GM19467 (cell line): ENCODE results near the gene ABI3BP.

Source experiments
- ATAC-seq: cut with Tn5 transposase; IDR thresholded peaks from one replicate; pipeline ENCODE4 v1.9.1; 2021; ENCODE audit warnings: mild to moderate bottlenecking, moderate library complexity; ENCODE audit not compliant: unreplicated experiment

Gene ABI3BP

DNA sequence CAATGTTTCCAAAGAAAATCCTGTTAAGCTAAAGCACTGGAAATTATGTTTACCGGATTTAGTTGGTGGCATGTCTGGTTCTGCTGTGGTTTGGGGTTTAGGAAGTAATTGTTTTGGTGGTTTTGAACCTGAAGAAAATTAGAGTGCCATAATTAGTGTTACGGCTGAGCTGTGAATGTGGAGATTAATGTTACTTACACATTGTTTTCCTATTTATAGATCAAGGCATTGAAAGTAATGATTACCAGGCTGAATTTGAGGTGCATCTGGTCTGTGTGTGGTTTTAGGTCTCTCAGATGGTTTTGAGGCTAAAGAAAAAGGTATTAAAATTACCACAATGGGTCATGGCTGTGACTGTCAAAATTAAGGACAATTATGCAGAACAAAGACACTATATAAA is 155.1 kb downstream of the ABI3BP start:
- ATAC-seq, result no peak

DNA sequence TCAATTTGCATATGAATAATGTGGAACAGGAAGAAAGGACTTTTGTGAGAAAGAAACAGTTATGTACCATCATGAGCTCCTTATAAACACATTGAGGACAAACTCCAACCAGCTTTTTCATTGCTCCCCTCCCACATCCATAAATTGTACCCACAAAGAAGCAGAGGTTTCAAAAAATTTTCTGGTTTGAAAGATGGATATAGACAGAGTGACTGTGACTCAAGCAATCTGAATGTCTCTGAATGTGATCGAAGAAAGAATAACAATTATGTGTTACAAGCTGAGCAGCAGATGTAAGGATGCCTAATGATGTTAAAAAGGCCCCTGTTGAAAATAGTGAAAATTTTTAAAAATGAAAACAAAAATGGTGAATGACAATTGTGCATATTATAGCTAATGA is 156.6 kb downstream of the ABI3BP start:
- no peak for ATAC-seq

DNA sequence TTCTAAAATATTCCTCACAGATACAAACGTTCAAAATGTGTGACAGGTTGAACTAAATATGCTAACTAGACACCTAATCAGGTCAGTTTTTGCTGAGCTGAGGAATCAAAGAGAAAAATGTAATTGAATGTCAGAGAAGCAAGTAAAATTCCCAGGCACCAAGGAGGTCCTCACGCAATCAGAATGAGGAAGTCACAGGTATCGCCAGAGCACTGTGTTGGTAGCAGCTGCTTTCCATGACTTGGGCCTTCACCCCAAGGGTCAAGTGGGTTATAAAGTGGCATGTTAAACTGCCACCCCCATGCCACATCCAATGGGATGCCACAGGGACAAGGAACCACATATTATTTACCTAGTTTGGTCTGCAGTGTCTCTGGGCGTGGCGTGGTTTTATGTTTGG is 158.9 kb downstream of the ABI3BP start:
- no peak for ATAC-seq

DNA sequence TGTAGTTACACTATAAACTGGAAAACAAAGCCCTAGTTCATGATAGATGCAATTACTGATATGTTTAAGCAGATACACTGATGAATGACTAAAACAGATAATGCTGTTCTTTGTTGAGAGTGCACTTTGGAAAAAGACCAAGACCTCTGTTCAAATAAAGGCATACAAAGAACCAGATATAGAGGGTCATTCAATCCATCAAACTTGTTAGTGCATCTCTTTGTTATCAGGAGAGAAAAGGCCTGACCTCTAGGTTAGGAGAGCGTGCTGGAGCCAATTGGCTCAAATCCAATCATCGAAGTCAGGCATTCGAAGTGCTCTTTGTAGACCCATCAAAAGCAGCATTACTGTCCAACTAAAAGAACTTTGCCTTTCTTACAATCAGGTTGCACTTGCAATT is 159.7 kb downstream of the ABI3BP start:
- no peak for ATAC-seq

DNA sequence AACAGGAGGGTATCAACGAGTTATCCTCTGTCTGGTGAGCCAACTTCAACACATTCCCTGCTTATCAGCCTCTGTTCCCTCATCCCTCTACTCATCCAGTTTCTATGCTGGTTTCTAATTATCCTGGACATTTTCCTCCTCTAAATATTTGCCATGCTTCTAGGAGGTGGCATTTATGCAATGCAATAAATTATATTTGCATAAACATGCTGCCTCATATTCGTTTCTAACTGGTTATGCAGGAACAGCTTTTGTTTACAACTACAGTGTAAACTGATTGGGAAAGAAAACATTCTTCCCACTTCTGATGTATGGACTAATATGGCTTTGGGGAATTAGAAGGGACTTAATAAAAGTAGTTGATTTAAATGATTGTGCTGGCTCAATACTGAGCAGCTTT is 161.6 kb downstream of the ABI3BP start:
- no peak for ATAC-seq

DNA sequence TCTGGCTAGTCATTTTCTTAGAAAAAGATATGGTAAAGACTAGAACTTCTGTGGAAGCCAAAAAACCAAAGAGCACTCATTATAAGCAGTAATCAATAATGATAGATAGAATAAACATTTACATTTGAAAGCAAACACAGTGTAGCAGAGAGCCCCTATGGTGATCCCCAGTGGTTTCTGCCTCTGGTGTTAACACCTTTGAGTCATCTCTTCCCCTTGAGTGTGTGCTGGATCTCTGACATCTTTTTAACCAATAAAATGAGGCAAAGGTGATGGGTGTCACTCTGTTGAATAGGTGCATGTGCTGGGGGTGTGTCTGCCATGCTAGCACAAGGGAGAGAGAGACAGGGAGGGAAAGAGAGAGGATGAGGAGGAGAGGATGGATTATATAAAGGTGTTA is 162.3 kb downstream of the ABI3BP start:
- no peak for ATAC-seq

DNA sequence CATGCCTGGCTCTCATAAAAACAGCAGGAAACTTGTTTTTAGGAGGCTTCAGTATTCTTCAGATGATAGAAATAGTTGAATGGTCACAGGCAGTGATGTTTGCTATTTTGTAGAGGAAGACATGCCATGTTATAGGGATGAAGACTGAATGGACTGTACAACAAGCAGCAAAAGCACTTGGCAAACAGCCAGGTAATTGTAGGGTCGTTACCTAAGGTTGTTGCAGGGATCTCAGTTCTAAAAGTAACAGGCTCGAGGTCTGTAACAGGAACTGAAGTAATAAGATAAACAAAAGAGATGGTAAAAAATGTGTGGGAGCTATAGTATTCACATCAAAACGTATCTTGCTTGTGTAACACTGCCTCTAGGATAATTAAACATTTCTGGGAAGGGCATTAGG is 167.6 kb downstream of the ABI3BP start:
- ATAC-seq, result no peak

DNA sequence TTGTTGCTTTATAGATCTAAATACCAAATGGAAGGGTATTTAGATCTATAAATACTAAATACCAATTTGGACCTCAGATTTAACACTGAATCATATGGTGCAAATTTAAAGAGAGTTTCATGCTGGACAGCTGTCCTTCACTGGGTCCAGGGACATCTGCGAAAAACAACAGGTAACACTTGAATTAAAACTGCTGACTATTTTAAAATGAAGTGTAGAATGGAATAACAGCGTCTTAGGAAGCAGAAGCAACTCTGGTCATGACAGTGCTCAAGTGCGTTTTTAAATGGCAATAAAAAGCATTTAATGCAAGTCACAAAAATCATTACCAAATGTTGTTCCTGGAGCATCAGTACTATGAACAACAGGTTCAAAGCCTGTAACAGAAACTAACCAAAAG is 177.6 kb downstream of the ABI3BP start:
- ATAC-seq, result no peak

DNA sequence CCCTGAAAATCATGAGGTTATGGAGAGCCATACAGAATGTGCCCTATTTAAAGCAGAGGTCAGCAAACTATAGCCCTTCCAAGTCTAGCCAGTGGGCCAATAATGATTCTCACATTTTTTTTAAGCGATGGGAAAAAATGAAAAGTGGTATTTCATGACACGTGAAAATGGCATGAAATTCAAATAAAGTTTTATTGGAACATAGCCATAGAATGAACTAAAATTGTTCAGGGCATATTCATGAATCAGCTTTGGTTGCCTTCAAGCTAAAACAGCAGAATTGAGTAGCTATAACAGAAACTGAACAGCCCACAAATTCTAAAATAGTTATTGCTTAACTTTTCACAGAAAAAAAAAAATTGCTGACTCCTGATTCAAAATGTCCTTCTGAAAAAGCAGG is 179.4 kb downstream of the ABI3BP start:
- ATAC-seq, result no peak

DNA sequence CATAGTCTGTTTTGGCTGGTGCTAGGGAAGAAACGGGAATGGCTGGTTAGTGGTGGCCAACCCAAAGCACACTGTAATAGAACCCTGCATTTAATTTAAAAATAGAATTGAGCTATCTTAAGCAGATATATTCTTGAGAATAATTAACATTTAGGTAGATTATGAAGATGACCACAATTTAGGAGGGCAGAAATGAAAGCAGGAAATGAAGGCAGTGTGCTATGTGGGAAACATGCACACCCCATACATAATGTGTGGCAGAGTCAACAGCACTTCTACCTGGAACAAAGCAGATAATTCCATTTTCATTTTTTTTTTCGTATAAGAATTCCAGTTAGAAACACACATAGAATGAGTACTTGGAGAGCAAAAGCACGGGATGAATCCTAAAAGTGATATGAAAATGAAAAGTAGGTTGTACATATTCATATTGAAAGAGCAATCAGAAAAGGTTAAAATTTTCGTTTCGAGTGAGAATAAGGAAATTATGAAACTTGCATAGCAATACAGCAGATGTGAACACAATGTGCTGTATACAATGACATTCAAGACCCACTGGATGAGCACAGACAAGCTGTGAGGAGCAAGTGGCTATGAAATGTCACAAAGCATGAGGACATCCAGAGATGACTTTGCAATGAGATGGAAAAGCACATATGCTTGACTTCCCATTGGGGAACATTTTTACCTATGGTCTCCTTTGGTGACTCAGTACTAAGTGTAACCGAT is 181.3 kb downstream of the ABI3BP start:
- no peak for ATAC-seq

DNA sequence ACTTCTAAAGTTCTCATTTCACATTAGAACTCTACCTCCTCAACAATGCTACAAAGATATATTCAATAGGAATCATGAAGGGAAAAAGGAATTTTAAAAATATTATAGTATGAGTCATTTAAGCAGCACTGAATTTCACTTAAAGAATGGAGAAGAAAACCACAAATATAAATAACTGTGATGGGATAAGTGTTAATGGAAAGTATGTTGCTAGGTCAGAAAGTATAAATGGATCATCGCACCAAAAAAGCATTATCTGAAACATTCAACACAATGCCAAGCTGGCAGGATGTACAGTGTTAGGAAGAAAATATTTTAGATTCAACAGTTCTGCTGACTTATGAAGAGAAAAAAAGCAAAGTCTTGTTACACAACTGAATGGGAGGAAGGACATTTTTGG is 182.6 kb downstream of the ABI3BP start:
- ATAC-seq, result no peak

DNA sequence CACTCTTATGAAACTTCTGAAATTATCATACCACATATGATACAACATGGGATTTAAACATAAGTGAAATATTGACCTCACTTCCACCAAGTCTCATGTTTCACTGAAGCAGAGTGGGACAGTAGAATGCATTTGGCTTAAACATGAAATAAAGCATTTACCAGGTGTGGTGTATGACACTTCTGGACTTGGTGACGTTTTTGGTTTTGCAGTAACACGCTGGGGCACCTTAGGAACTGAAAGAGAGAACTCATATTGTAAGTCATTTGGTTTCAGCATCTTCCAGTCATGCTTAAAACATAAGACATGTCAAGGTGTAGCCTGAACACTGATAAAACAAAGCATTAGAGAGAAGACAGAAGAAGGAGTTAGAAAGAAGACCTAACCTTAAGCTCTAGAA is 188.6 kb downstream of the ABI3BP start:
- ATAC-seq, result no peak

DNA sequence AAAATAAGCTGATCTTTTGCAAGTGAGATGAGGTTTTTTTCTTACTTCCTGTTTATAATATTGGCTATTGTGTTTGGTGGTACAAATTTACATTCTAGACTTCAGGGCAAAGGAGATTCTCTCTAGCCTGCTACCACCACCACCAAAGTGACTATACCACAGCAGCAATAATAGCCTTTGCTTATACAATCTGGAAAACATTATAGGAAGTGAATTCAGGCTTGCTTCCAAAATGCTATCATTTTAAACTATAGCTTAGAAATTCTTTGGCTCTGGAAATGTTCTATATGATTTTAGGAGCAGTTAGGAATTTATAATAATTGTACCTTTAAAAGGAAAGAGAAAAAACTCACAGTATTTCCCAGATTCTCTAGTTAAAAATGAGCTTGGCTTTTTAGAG is 189.5 kb downstream of the ABI3BP start:
- ATAC-seq, result no peak

DNA sequence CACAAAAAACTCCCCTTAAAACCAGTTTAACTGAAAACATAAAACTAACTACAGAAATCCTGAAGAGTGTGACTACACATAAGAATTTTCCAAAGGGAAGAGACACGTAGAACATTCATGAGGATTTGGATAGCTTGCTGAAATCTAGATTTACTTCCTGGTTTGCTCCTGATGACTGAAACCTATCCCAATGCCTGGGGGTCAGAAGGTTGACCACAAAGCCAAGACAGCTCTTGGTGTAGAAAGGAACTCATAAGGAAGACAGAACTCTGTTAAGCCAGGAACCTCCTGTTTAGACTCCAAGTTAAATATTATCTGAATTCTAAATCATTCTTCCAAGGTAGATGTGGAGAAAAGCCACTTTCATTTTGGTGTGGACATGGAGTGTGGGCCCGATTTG is 191.1 kb downstream of the ABI3BP start:
- no peak for ATAC-seq

DNA sequence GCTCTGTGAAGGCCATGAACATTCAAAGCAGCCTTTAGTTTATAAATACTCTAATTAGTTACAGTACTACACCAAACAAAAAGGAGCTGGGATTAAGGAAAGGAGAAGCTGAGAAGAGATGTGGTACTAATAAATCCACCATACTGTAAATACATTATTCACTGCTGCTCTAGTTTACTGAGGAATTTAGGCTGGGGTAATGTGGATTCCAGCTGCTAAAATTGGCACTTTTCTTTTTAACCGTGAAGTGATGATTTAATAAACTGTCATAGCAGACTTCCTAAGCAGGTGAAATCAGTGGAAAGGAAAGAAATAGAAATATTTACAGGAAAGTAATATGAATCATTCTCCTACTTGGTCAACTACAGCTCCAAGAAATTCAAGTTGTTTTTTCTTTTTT is 195.2 kb downstream of the ABI3BP start:
- ATAC-seq, result no peak

DNA sequence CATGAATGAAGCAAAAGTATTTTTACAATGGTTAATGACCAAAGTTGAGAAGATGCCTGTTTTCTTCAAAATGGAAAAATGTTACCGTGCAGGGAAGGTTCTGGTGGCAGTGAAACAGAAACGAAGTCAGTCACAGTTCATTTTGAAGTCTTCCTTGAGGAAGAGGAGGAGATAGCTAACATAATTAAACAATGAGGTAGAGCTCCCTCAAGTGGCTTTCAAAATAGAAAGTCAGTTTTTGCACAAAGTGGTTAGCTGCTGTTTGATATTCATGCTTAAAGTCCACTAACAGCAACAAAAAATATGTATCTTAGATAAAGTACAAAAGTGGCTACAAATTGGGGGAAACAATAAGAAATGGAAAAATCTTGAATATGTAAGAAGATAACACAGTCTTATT is 196.7 kb downstream of the ABI3BP start:
- no peak for ATAC-seq

DNA sequence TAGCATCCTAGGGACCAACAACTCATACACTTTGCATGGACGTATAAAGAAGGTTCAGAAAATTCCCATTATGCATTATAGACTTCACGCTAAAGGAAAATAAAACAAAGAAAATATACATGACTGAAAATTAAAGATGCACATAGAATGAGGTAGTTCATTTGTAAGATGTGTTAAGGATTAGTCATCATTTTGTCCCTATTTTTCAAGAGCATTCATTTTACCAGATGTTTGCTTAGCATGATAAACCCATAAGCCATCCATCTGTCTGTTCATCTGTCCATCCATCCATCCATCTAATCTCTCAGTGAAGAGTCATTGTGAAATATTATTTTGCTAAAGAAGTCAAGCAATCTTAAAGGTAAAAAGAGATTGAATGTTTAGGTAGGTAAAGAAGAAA is 203.6 kb downstream of the ABI3BP start:
- no peak for ATAC-seq

DNA sequence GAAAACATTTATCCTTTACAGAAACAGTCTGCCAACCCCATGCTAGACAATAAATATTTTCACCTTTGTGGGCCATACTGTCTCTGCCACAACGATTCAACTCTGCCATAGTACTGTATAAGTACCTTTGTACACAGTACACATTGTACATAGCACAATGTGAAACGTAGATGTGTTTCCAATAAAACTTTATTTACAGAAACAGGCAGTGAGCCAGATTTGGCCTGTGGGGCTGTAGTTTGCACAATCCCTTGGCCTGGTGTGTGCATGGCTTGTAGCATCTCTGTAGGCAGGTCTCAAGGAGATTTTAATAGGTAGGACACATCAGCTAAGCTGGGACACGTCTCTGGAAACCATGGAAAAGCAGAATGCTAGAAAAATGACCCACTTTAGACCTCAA is 209.6 kb downstream of the ABI3BP start:
- ATAC-seq, result no peak

DNA sequence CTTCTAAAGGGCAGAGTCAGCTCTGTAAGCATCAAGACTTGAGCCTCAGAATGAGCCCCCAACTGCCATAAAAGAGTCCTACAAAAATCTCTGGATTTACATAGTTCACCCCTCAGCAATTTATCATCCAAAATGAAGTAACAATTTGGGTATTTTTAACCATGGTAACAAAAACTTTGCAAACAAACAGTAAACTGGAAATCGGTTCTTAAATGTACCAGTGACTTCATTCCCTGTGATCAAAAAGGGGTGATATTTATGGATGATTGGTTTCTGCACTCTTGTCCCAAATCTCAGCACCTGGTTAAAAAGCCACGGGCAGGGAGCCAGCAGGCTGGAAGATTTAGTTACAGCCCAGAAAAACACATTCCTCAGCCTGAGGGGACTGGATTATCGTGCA is 210.3 kb downstream of the ABI3BP start:
- no peak for ATAC-seq

DNA sequence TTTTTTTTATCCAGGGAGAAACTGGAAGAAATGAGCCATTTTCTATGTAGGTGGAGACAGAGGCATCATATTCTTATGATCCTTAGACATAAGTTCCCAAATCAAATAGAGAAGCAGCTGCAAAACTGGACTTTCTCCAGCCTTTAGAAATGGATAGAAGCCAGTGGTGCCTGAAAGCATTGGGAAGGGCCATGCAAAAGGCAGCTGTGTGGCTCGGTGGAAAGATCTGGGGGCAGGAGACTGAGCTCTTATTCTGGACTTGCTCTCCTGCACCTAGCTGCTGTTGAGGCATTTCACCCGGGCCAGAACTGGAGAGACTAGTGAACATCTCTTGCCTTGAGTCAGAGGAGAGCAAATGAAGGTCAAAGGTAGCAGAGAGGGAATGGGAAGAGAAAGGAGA is 210.9 kb downstream of the ABI3BP start:
- no peak for ATAC-seq

DNA sequence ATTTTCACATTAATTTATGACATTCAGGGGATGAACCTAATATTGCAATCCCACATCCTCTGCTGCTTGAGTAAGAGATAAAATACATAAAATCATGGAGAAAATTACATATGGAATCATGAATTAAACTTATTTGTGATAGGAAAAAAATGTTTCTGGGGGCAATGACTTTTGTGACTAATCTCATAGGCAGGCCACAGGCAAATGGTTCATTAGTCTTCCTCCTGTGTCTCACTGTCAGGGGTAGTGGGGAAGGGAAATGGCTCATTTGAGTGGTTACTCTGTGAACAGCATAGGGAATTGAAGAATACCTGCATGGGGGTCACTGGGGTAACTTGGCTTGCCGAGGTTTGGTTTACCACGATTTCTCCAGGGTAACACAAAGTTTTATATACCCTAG is 211.9 kb downstream of the ABI3BP start:
- no peak for ATAC-seq

DNA sequence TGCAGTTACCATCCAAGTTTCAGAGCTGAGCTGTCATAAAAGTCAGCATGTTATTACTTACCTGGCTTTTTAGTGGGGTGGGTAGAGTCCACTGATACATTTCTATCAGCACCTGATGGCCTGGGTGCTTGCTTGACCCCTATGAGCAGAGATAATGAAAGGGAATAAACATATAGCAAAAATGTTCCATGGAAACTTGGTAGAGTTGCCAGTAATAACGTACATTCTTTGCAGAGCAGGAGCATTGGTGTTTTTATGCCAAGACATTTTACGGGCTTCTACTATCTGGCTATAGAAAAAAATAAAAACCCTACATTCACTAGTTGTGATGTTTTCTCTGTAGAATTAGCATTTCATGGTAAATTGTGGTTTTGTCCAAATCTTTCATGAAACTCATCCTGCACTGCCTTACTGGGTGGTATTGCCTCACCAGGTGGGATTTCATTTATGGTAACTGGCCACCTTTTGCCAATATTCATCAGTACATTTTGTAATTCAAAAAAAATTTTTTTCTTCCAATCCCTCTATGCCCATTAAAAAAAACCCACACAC is 213.1 kb downstream of the ABI3BP start:
- no peak for ATAC-seq

DNA sequence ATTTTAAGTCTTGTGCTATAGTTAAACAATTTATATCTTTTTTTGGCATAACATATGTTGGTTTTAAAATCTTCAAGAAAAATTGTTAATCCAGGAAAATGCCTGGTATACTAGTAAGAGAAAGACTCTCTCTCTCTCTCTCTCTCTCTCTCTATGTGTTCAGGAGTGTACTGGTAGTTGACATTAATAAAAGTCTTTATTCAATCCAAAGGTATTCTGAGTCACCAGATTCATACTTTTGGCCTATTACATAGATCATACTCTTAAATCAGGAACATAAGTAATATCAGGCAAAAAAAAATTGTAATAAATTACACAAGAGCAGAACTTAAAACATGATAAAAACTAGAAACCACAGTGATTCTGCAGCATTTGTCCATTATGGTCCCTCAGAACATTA is 213.7 kb downstream of the ABI3BP start:
- ATAC-seq, result no peak
